Subcutaneous preadipocyte (primary cell): ENCODE data around the gene SYT12. TPM values are rescaled to one million over a fixed set of nuclear protein-coding genes. Genes with fewer than 3 reads are reported as not detected.

Experiments
- total RNA-seq: library from RNA; depleted of rRNA; stranded (reverse); fragments of >200 nt; gene quantifications from 2 replicates; pipeline ENCODE4 v1.2.3, GENCODE V29; 2012

Gene SYT12, protein sequence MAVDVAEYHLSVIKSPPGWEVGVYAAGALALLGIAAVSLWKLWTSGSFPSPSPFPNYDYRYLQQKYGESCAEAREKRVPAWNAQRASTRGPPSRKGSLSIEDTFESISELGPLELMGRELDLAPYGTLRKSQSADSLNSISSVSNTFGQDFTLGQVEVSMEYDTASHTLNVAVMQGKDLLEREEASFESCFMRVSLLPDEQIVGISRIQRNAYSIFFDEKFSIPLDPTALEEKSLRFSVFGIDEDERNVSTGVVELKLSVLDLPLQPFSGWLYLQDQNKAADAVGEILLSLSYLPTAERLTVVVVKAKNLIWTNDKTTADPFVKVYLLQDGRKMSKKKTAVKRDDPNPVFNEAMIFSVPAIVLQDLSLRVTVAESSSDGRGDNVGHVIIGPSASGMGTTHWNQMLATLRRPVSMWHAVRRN
- under 0.01 TPM in 2 replicates for total RNA-seq

DNA sequence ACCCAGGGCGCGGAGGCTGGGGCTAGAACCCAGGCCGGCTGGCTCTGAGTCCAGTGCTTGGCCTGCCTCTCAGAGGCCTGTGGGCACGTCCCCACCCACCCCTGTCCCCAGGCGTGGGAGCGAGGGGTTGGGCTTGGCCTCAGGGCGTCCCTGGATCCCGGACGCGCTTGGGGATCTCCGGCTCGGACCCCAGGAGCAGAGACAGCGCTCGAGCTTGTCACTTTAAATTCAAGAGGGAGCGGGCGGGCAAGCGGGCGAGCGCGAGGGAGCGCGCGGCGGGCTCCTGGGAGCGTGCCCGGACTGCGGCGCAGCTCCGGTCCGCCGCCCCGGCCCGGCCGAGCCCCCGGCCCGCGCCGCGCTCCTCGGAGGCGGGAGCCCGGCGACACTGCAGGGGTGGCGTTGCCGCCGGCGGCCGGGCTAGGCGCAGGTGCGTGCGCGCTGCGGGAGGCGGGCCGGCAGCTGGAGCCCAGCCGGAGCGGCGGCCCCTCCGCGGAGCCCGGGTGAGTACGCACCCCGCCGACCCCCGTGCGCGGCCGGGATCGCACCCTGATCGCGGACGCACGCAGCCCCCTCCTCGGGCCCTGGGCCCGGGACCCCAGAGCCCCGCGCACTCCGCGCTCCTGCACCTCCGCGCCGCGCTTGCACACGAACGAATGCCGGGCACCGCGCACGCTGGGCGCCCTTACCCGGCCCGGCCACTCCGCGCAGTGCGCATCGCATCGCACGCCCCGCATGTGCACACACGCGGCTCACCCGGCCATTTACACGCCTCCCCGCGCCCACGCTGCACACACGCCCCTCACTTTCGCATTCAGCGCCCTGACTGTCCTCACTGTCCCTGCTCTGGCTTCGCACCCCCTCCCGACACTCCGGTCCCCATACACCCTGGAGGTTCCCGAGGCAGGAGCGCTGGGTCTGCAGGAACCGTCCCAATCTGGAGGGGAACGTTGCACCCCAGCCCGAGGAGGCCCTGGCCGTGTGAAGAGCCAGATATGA, at the start of gene SYT12:
Gene SYT12 (plus strand): TSS at position 174 of the 996 bp plus-strand sequence. CDS start 7,011 bp downstream, outside the sequence.

DNA sequence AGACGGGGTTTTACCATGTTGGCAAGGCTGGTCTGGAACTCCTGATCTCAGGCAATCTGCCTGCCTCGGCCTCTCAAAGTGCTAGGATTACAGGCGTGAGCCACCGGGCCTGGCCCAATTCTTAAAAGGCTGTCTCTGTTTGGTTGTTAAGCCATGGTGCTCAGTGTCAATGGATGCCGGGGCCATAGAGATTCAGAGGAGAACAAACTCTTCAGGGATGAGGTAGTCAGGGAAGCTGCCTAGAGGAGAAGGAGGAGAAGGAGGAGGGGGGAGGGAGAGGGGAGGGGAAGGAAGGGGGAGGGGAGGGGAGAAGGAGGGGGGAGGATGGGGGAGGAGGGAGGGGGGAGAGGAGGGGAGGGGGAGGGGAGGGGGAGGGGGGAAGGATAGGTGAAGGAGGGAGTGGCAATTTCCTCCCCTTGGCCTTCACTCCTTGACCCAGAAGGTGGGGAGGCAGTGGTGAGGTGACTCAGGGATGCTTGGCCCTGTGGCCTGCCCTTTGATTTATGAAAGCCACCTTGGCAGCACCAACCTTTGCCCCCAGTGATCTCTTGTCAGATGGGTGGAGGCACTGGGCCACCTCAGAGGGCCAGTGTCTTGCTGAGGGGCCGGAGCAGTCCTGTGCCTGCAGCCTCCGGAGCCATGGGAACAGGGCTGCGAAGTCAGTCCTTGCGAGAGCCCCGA, 48.1 kb upstream of the SYT12 start, which contains the start of gene C11orf86:
Gene C11orf86 (plus strand): TSS at position 581 of the 681 bp plus-strand sequence. CDS start 59 bp downstream, at position 640.

DNA sequence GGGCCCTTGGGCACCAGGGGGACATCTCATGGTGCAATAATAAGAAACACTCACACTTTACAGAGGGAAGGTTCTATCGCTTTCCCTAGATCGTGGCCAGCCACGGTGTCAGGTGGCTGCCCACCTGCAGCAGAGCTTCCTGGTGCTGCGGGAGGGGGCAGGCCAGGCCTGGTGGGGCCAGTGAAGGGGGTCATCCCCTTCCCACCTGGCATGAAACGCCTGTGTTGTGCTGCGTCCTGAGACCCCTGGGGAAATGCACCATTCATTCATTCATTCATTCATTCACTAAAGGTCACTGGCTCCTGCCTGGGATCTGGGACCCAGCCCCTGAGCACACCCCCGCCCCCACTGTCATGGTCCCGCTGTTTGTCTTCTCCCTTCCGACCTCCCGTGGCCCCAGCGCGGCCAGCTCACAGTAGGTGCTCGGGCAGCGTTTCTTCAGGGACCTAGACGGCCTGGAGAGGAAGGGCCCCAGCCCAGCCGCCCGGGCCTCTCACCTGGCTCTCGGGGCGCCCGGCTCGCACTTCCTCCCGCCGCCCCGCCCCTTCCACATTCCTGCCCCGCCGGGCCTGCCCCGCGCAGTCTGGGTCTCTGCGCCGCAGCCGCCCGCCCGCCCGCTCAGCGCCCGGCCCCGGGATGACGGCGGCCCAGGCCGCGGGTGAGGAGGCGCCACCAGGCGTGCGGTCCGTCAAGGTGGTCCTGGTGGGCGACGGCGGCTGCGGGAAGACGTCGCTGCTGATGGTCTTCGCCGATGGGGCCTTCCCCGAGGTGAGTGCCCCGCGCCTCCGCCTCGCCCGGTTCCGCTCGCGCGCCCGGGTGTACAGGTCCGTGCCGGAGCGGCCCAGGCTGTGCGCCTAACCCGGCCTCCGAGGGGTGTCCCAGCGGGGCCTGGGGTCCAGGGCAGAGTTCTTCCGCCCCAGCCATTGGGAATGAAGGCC, 33.6 kb downstream of the SYT12 start, which contains the start of gene RHOD:
Gene RHOD (plus strand): TSS at position 581 of the 938 bp plus-strand sequence. CDS start 56 bp downstream, at position 637.

Other genes with a start within 250 kb of the SYT12 start
- gene RCE1, start 179.7 kb upstream of the SYT12 start, total RNA-seq = 15.2 and 17.6 TPM in 2 replicates
- 27.2 and 28.9 TPM in 2 replicates for gene LRFN4, start 166.1 kb upstream of the SYT12 start, total RNA-seq
- gene PC, start 64.8 kb upstream of the SYT12 start, total RNA-seq = 27.6 and 36.9 TPM in 2 replicates
- not detected in 2 replicates for gene C11orf86, start 47.8 kb upstream of the SYT12 start, total RNA-seq
- 3.5 and 4.4 TPM in 2 replicates for gene RHOD, start 33.7 kb downstream of the SYT12 start, total RNA-seq
- gene KDM2A, start 96.1 kb downstream of the SYT12 start, total RNA-seq = 35.6 and 47.9 TPM in 2 replicates
- gene GRK2, start 243.3 kb downstream of the SYT12 start, total RNA-seq = 23.9 and 32.3 TPM in 2 replicates